SK-N-DZ (cell line): ENCODE measurements around the gene ATP2C1.
A peak's percentile ranks its signal among the peaks of the same experiment; 100 is the strongest.

Source experiments
- DNase-seq: peaks from one replicate; pipeline ENCODE4 v3.0.0-alpha.2; 2015; ENCODE audit warnings: low spot score

ATP2C1 gene

DNA sequence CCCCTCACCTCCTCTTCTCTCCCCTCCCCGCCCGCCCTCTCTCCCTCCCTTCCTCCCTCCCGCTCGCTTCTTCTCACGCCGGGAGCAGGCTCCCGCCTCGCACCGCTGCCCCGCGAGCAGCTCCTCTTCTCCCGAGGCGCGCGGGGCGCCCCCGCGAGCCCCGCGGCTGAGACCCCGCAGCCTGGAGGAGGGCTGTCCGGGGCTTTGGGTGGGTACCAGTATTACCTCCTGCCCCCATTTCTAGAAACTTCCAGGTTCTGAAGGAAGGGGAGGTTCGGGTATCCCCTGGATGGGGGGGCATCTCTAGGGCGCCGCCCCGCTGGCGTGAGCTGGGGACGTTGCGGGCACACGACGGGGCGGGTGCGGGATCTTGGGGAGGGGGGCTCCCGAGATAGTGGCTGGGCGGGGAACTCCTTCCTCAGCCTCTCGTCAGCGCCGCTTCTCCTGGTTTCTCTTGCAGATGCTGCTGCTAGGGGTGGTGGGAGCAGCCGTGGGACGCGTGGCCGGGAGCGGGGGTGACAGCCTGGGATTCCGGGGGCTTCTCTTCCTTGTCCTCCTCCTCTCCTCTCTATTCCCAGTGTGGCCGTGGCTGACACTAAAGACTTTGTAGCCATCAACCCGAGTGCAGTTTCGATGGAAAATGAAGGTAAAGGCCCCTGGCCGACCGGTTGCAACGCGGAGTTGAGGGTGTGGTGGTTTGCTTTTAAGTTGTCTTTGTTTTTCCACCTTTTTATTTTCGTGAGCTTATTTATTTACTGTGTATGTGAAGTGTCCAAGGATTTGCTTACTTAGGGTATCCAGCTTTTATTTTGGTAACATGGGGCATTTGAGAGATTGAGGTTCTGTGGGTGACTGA is 474 bp downstream of the ATP2C1 start:
- DNase-seq, result peak; percentile 54

DNA sequence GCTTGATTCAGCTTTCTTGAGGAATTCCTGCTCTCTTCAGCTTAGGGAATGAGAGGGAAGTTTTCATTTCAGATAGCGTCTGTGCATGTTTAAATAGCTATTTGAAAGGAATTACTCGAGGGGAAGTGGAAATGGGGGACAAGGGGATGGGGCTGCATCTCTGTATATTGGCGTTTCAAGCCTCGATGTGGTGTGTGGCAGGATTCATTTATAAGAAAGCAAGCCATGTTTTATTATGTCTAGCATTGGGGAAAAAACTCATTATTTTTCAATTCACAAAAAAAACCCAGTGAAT is 1.0 kb downstream of the ATP2C1 start:
- no peak for DNase-seq

GRCh38 chr3:130895690-130896488 is 2.0 kb downstream of the ATP2C1 start:
- no peak for DNase-seq

- no peak for DNase-seq
These were observed 3.4 kb downstream of the ATP2C1 start for GRCh38 chr3:130897316-130897715.

DNA sequence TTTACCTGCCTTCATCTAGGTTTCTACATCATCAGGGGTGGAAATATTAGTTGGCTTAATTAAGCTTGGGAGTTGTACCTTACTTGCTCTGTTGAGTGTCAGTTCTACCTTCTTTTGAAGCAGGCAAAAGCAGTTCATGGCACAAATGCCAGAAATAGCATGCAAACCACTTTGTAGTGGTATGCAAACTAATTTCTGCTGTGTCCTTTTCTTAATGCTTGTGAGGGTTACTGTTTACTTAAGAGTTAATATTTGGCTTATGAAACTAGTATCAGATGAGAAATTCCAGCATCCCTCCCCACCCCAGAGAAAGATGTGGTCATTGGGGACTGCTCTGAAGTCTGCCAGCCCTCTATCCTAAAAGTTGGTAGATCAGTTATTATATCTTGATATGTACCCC is 7.1 kb downstream of the ATP2C1 start:
- DNase-seq, result no peak

DNA sequence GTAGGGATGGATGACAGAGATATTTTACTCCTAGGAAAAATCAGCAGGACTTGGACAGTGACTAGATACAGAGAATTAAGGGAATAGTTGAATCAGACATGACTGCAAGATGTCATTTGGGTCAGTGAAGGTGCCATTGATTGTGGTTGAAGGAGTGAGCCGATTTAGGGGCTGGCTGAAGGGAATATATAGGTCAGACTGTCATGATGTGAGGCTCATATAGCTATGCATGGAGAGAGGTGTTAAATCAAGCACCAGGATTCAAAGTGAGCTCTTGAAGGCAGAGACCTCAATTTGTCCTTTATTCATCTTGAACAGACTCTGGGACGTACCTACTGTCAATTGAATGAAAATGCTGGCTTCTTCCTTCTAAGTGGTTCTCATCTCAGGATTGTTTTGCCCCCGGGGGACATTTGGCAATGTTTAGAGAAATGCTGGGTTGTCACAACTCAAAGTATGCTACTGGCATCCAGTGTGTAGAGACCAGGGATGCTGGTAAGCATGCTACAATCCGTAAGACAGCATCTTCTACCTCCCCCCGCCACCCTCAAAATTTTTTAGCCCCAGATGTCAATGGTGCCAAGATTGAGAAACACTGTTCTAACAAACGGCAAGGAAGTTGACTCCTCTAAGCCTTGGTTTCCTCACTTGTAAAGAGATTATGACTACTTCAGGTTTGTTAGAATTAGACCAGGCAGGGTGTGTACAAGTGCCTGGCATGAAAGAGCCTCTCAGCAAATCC is 7.8 kb downstream of the ATP2C1 start:
- DNase-seq, result no peak

DNA sequence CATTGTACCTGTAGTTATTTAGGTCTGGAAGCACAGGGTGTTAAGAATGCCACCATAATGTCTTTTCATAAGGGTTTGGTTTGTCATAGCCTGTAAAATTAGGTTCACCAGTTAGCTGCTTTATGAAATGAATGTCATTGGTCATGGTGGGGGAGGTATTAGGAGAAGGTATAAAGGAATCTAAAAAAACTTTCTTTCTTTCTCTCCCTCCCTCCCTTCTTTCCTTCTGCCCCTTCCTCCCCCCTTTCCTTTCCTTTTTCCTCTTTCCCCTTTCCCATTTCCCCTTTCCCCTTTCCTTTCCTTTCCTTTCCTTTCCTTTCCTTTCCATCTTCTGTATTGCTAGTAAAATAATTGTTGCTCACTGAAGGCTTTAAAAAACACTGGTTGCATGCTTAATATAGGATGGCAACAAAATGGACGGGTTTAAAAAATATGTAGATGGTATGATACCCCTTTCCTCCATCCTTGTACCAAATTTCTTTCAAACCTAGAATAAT is 9.6 kb downstream of the ATP2C1 start:
- no peak for DNase-seq

GRCh38 chr3:130904491-130904890 is 10.6 kb downstream of the ATP2C1 start:
- DNase-seq, result no peak

DNA sequence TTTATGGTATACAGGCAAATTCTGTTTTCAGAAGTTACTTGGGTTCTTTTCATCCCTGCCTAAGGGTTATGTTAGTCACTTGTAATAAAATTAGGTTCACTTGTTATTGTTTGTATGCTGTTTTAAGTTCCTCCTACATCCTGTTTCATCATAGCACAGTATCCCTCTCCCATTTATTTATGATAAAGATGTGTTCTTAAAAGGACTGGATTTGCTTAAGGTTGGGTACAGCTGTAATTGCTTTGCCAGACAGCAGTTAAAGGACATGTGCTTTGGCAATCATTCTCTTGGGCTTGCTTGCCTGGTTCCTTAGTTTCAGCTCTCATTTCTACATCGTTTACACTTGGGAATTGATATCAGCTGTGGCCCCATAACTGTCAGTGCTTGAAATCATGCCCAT is 11.7 kb downstream of the ATP2C1 start:
- no peak for DNase-seq

DNA sequence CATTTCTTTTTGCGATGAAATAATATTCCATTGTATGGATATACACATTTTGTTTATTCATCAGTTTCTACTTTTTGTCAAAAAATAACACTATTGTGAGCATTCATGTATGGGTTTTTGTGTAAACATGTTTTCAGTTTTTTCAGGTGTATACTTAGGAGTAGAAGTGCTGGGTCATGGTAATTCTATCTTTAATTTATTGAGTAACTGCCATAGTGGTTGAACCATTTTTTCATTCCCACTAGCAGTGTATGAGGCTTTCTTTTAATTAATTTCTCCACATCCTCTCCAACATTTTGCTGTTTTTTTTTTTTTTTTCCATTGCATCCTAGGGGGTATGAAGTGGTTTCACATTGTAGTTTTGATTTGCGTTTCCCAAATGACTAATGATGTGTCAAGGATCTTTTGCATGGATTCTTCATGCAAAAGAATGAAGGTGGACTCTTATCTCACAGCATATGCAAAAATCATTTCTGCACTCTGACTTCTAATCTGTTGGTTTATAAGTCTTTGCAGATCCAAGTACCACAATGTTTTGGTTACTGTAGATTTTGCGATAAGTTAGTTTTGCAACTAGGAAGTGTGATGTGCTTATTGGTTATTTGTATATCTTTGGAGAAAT is 12.6 kb downstream of the ATP2C1 start:
- no peak for DNase-seq

DNA sequence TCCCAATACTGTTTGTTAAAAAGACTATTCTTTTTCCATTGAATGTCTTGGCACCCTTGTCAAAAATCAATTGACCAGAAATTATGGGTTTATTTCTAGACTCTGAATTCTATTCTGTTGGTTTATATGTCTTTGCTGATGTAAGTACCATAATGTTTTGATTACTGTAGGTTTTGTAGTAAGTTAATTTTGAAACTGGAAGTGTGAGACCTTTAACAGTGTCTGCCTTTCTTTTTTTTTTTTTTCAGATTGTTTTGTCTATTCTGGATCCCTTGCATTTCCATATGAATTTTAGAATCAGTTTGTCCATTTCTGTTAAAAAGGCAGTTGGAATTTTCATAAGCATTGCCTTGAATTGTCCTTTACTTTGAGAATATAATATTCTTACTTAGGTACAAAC is 13.6 kb downstream of the ATP2C1 start:
- DNase-seq, result no peak

- DNase-seq, result no peak
These were observed 14.1 kb downstream of the ATP2C1 start for GRCh38 chr3:130907966-130908365.

DNA sequence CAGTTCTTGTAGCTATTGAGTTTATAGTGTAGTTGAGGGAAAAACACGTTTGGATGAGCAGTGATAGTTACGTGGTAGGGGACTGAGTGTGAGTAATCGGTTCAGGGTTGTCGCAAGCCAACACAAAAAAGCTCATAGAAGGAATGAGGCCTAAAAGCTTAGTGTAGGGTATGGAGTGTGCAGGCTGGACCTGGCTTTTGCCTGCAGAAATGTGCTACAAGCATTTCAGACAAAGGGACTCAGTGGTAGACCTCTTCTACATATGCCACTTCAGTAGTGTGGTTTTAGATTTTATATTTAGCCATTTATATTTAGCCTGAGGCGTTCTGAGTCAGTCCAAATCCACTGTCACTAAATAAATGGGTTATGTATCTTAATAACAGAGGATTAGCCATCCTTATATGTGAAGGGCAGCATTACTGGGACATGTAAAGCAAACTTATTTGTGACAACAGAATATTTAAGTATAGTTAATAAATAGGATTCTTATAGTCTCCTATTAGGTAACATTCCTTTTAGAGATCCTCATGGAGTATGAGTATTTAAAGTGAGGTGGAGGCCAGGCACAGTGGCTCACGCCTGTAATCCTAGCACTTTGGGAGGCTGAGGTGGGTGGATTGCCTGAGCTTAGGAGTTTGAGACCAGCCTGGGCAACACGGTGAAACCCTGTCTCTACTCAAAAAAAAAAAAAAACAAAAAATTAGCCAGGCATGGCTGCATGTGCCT is 21.8 kb downstream of the ATP2C1 start:
- DNase-seq, result no peak

- no peak for DNase-seq
These were observed 22.8 kb downstream of the ATP2C1 start for GRCh38 chr3:130916507-130917167.

DNA sequence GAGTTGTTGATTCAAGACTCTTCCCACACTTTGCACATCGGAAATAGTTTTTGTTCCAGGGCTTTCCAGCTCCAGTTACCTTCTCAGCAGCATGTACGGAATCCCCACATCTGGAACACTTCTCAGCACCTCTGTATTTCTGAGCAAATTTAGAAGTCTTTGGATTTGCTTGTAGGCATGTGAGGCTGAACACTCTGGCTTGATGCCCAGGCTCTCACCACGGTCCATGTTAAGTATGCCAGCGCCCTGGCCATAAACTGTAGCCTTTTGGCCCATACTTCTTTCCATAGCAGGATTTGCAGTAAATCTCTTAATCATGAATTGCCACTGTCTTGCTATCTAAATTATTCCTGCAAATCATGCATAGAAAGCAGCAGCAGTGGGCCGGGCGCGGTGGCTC is 24.4 kb downstream of the ATP2C1 start:
- DNase-seq, result no peak

- no peak for DNase-seq
These were observed 31.7 kb downstream of the ATP2C1 start for GRCh38 chr3:130925628-130926027.

DNA sequence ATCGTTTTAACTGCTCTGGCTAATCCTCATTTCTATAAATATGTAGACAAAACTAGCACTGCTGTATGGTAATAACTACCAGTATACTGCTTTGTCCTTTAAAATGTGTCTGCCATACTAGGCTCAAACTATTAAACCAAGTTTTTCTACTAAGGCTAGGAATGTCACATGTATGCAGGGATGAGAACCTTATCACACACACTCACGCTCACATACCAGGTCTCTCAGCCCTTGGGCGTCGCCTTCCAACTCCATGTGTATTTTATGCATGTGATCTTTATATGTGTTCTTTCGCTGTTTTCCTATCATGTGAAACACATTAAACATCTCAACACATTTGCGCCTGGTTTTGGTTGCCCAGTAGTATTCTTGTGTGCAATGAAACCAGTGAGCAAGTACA is 32.6 kb downstream of the ATP2C1 start:
- no peak for DNase-seq

DNA sequence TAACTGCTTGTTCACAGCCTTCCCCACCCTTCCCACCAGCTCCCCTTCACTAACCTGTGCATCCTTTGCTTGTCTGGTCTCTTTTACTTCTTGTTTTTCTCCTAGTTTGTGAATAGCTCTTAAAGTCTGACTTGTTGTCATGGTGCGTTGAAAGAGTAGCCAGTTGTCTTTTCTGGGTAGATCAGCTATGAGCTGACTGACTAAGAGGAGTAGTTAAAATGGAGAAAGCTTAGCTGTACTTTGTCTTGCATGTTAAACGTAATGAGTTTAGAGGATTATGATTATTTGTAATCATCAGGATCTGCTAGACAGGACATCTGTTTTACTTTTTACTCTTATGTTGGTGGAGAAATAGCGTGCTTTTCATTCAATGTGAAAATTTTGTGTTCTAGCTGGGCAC is 35.9 kb downstream of the ATP2C1 start:
- DNase-seq, result no peak

GRCh38 chr3:130932979-130933378 is 39.1 kb downstream of the ATP2C1 start:
- no peak for DNase-seq

GRCh38 chr3:130933801-130934345 is 40.0 kb downstream of the ATP2C1 start:
- no peak for DNase-seq
